Hepatocyte (in vitro differentiated cells): ENCODE measurements around the gene BBIP1. TPM values are rescaled to one million over a fixed set of nuclear protein-coding genes. Genes with fewer than 3 reads are reported as not detected.
A peak's percentile ranks its signal among the peaks of the same experiment; 100 is the strongest.

ENCODE experiments used
- DNase-seq: peaks from one replicate; pipeline ENCODE4 v3.0.0-alpha.2; 2016; ENCODE audit warnings: low spot score
- H2AFZ ChIP-seq: fragments of 200-600 bp; sonication (generic); 2 replicates; pipeline ENCODE4 v1.6.0; 2016; ENCODE audit warnings: antibody characterized with exemption, mild to moderate bottlenecking
- H3K27ac ChIP-seq: fragments of 200-600 bp; sonication (generic); 2 replicates; pipeline ENCODE4 v1.5.1; 2016; ENCODE audit warnings: mild to moderate bottlenecking
- H3K27me3 ChIP-seq: fragments of 200-600 bp; sonication (generic); 2 replicates; pipeline ENCODE4 v1.6.1; 2016
- H3K36me3 ChIP-seq: fragments of 200-600 bp; sonication (generic); replicated peaks from 2 replicates; pipeline ENCODE4 v1.5.1; 2016; ENCODE audit warnings: low read depth; ENCODE audit not compliant: insufficient read depth
- H3K4me1 ChIP-seq: fragments of 200-600 bp; sonication (generic); 2 replicates; pipeline ENCODE4 v1.5.1; 2016; ENCODE audit warnings: mild to moderate bottlenecking, moderate library complexity; ENCODE audit not compliant: insufficient read depth
- H3K4me2 ChIP-seq: fragments of 200-600 bp; sonication (generic); 2 replicates; pipeline ENCODE4 v1.6.0; 2016
- H3K4me3 ChIP-seq: fragments of 200-600 bp; sonication (generic); 2 replicates; pipeline ENCODE4 v1.5.1; 2016; ENCODE audit warnings: mild to moderate bottlenecking
- H3K79me2 ChIP-seq: fragments of 200-600 bp; sonication (generic); 2 replicates; pipeline ENCODE4 v1.6.0; 2017; ENCODE audit warnings: mild to moderate bottlenecking
- H3K9me2 ChIP-seq: fragments of 200-600 bp; sonication (generic); replicated peaks from 2 replicates; pipeline ENCODE4 v1.6.0; 2017; ENCODE audit warnings: mild to moderate bottlenecking; ENCODE audit not compliant: insufficient read depth
- H3K9me3 ChIP-seq: fragments of 200-600 bp; sonication (generic); 2 replicates; pipeline ENCODE4 v1.5.1; 2016; ENCODE audit warnings: low read depth, mild to moderate bottlenecking
- H4K20me1 ChIP-seq: fragments of 200-600 bp; sonication (generic); 2 replicates; pipeline ENCODE4 v1.6.0; 2016; ENCODE audit warnings: mild to moderate bottlenecking; ENCODE audit not compliant: insufficient read depth, poor library complexity, severe bottlenecking
- EZH2 ChIP-seq: fragments of 200-600 bp; sonication (generic); IDR thresholded peaks from 2 replicates; pipeline ENCODE4 v1.6.1; 2016; ENCODE audit warnings: antibody characterized with exemption, mild to moderate bottlenecking, borderline replicate concordance
- EZH2phosphoT487 ChIP-seq: fragments of 200-600 bp; sonication (generic); IDR thresholded peaks from one replicate; pipeline ENCODE4 v1.6.1; 2018; ENCODE audit warnings: antibody characterized with exemption, mild to moderate bottlenecking, low read depth, moderate library complexity; ENCODE audit not compliant: unreplicated experiment, severe bottlenecking
- WGBS: methylation state at CpG from one replicate; pipeline ENCODE4 v1.1.6; 2016; ENCODE audit warnings: low lambda C conversion rate; ENCODE audit errors: missing lambda C conversion rate; 5-methylcytosine and 5-hydroxymethylcytosine counted together
- polyA plus RNA-seq: library from polyadenylated mRNA; unstranded; fragments of >200 nt; fragmentation: Nextera tagmentation; extraction: Ambion mirVana; gene quantifications from 2 replicates; pipeline ENCODE4 v1.2.1, GENCODE V29; 2016
- total RNA-seq: library from RNA; depleted of rRNA; stranded (reverse); fragments of >200 nt; gene quantifications from 2 replicates; pipeline ENCODE4 v1.2.3, GENCODE V29; 2014
- TF ChIP-seq, protein P1 (sequence below): fragments of 200-600 bp; sonication (generic); IDR thresholded peaks from 2 replicates; pipeline ENCODE4 v1.5.1; 2016; ENCODE audit warnings: antibody characterized with exemption, mild to moderate bottlenecking; ENCODE audit not compliant: poor library complexity

Gene BBIP1
- total and polyA plus RNA-seq, 2 experiments from 2014 or later: 21.5 to 47.9 TPM

- no peaks in the 10 kb centered on the region for H3K9me3 ChIP-seq
- no peak overlapping the region for H3K27ac ChIP-seq
- H3K4me2 ChIP-seq: peak overlapping the region; percentile 8
- H3K4me1 ChIP-seq: peaks cover 6% of the 10 kb centered on the region
- H3K79me2 ChIP-seq: peaks cover 81% of the 10 kb centered on the region
- WGBS: 89% methylated on average over 10 of the region's 10 CpGs
- no peaks in the 10 kb centered on the region for H3K9me2 ChIP-seq
- no peak overlapping the region for H3K4me3 ChIP-seq
- H3K27me3 ChIP-seq: no peaks in the 10 kb centered on the region
- no peaks in the 10 kb centered on the region for H3K36me3 ChIP-seq
- no peak overlapping the region for H2AFZ ChIP-seq
- TF ChIP-seq EZH2: no peak
- TF ChIP-seq, protein P1, sequence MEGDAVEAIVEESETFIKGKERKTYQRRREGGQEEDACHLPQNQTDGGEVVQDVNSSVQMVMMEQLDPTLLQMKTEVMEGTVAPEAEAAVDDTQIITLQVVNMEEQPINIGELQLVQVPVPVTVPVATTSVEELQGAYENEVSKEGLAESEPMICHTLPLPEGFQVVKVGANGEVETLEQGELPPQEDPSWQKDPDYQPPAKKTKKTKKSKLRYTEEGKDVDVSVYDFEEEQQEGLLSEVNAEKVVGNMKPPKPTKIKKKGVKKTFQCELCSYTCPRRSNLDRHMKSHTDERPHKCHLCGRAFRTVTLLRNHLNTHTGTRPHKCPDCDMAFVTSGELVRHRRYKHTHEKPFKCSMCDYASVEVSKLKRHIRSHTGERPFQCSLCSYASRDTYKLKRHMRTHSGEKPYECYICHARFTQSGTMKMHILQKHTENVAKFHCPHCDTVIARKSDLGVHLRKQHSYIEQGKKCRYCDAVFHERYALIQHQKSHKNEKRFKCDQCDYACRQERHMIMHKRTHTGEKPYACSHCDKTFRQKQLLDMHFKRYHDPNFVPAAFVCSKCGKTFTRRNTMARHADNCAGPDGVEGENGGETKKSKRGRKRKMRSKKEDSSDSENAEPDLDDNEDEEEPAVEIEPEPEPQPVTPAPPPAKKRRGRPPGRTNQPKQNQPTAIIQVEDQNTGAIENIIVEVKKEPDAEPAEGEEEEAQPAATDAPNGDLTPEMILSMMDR: no peak
- TF ChIP-seq EZH2phosphoT487: no peak
- H4K20me1 ChIP-seq: peaks cover 11% of the 10 kb centered on the region
- no peak for DNase-seq
Measured at GRCh38 chr10:110883924-110884323, 35.1 kb downstream of the BBIP1 start.

DNA sequence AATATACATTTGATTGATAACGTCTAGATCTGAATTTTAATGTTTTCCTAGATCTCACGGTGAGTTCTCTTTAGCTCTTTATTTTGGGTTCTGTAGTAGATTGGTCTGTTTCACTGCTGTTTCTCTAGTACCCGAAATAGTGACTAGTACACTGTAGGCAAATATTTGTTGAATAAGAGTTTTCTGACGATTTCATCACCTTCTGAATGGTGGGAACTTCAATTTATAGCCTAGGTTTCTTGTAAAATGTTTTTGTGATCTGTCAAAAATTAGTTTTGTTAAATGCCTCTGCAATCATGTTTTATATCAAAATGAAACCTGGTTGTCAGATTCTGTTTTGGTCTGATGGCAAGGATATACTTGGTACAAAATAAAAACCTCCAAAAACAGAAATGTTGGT, 37.1 kb downstream of the BBIP1 start:
- Histone ChIP-seq H3K27ac (peak overlapping the region; percentile 8), H2AFZ (no peak overlapping the region), H3K9me3 (no peaks in the 10 kb centered on the region), H3K27me3 (no peaks in the 10 kb centered on the region), H3K4me1 (peaks cover 10% of the 10 kb centered on the region), H3K79me2 (peaks cover 90% of the 10 kb centered on the region), H4K20me1 (peaks cover 24% of the 10 kb centered on the region), H3K4me2 (peak overlapping the region; percentile 47), H3K36me3 (no peaks in the 10 kb centered on the region), H3K9me2 (no peaks in the 10 kb centered on the region), H3K4me3 (no peak overlapping the region)
- no peak for TF ChIP-seq EZH2phosphoT487
- DNase-seq: no peak
- WGBS: 79% methylated on average over 4 of the region's 4 CpGs

DNA sequence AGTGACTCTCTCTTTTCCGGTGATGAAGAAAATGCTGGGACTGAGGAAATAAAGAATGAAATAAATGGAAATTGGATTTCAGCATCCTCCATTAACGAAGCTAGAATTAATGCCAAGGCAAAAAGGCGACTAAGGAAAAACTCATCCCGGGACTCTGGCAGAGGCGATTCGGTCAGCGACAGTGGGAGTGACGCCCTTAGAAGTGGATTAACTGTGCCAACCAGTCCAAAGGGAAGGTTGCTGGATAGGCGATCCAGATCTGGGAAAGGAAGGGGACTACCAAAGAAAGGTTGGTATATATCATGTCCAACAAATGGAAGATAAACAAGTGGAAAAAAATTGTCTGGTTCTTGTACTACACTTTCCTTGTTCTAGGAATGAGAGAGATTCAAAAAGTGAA, 37.7 kb downstream of the BBIP1 start:
- no peaks in the 10 kb centered on the region for H3K9me3 ChIP-seq
- TF ChIP-seq EZH2phosphoT487 (no peak), EZH2 (no peak)
- TF ChIP-seq, protein P1: no peak
- H3K4me3 ChIP-seq: no peak overlapping the region
- H3K4me1 ChIP-seq: peaks cover 13% of the 10 kb centered on the region
- H3K79me2 ChIP-seq: peaks cover 92% of the 10 kb centered on the region
- peaks cover 30% of the 10 kb centered on the region for H4K20me1 ChIP-seq
- no peaks in the 10 kb centered on the region for H3K36me3 ChIP-seq
- peak overlapping the region; percentile 47 for H3K4me2 ChIP-seq
- DNase-seq: no peak
- no peaks in the 10 kb centered on the region for H3K9me2 ChIP-seq
- H3K27me3 ChIP-seq: no peaks in the 10 kb centered on the region
- peak overlapping the region; percentile 8 for H3K27ac ChIP-seq
- 95% methylated on average over 9 of the region's 9 CpGs for WGBS
- no peak overlapping the region for H2AFZ ChIP-seq

DNA sequence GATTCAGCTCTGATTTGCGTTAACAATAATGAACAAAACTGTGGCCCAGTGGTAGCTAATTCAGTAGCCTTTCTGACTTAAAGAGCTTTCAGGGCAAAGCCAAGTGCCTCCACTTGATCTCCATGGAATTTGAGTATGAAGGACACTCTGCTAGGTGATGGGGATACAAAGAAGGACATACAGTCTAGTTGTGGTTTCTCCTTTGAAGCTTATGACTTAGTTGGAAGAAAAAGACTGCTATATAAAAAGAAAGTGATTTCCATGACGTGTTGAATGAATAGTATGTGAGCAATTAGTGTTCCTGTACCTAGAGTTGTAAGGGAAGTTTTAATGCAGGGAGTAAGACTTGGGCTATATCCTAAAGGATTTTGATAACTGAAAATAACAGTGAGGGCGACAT, 39.0 kb downstream of the BBIP1 start:
- Histone ChIP-seq H3K79me2 (peaks cover 95% of the 10 kb centered on the region), H3K4me1 (peaks cover 22% of the 10 kb centered on the region), H3K4me3 (no peak overlapping the region), H3K9me2 (no peaks in the 10 kb centered on the region), H2AFZ (no peak overlapping the region), H3K36me3 (no peaks in the 10 kb centered on the region), H3K4me2 (peak overlapping the region; percentile 47), H4K20me1 (peaks cover 42% of the 10 kb centered on the region), H3K9me3 (no peaks in the 10 kb centered on the region), H3K27me3 (no peaks in the 10 kb centered on the region), H3K27ac (peak overlapping the region; percentile 3)
- TF ChIP-seq EZH2 (no peak), EZH2phosphoT487 (no peak)
- TF ChIP-seq, protein P1: no peak
- no peak for DNase-seq
- 91% methylated on average over 3 of the region's 3 CpGs for whole genome bisulfite sequencing
